ENCODE measurements around the gene SCO2. TPM values are rescaled to one million over a fixed set of nuclear protein-coding genes. Genes with fewer than 3 reads are reported as not detected.

The SCO2 gene
- total and polyA plus RNA-seq, 2 of the 4 experiments (the other 2 are of a cell fraction) = 1.3 to 1.9 TPM

- Histone ChIP-seq H2BK15ac (ENCODE audit: low read depth, low read length) (no peak within 1 kb of the TSS), H3K56ac (ENCODE audit: extremely low read depth, insufficient read depth, low read length) (no peak within 1 kb of the TSS), H3K4me1 (ENCODE audit: control insufficient read depth, insufficient read depth, low read length) (peaks cover 21% of the 10 kb centered on the region), H3K18ac (ENCODE audit: low read depth, low read length) (no peak within 1 kb of the TSS), H4K20me1 (ENCODE audit: insufficient read depth, low read length) (peaks cover 43% of the 10 kb centered on the region), H2BK20ac (ENCODE audit: low read depth, low read length) (no peak within 1 kb of the TSS), H4K5ac (ENCODE audit: low read depth, low read length) (no peak within 1 kb of the TSS), H4K91ac (ENCODE audit: insufficient read depth, low read depth, low read length) (peak within 1 kb of the TSS; percentile 58; the same call in 1 of the 2 replicates), H4K8ac (ENCODE audit: low read depth in 2 of 2, low read length in 2 of 2) (peak within 1 kb of the TSS; percentile 59 to 72; a peak in 3 of 4 replicates), H3K4ac (ENCODE audit: low read depth, low read length) (peak within 1 kb of the TSS; percentile 2), H2AK5ac (ENCODE audit: low read depth, low read length) (peak within 1 kb of the TSS; percentile 29), H3K14ac (replicated peaks; ENCODE audit: low read depth, low read length) (peak within 1 kb of the TSS; percentile 17), H3K79me1 (ENCODE audit: low read depth in 1 of 2, low read length in 2 of 2) (peaks cover 13 to 42% of the 10 kb centered on the region in 2 experiments; a peak in 3 of 4 replicates), H3K36me3 (ENCODE audit: control insufficient read depth, insufficient read depth, low read length) (peaks cover 2% of the 10 kb centered on the region; the same call in 1 of the 2 replicates), H3K4me2 (ENCODE audit: low read depth, low read length) (peak within 1 kb of the TSS; percentile 91), H3K4me3 (ENCODE audit: insufficient read depth, low read depth, low read length) (peak within 1 kb of the TSS; percentile 87), H3K27me3 (ENCODE audit: control insufficient read depth, insufficient read depth, low read length) (peaks cover 9% of the 10 kb centered on the region), H3K9ac (ENCODE audit: low read depth, low read length) (peak within 1 kb of the TSS; percentile 54), H3K23ac (ENCODE audit: low read depth, low read length) (peak within 1 kb of the TSS; percentile 40; the same call in 1 of the 2 replicates), H3K9me3 (ENCODE audit: control insufficient read depth, insufficient read depth, low read length) (no peaks in the 10 kb centered on the region), H2AK9ac (replicated peaks; ENCODE audit: low read depth, low read length, poor library complexity) (peak within 1 kb of the TSS; percentile 78), H3K27ac (ENCODE audit: insufficient read depth, low read length) (peak within 1 kb of the TSS; percentile 53), H2AFZ (replicated peaks; ENCODE audit: low read length, poor library complexity) (peak within 1 kb of the TSS; percentile 96), H2BK120ac (ENCODE audit: low read depth, low read length) (no peak within 1 kb of the TSS; the same call in 1 of the 2 replicates), H3K9me1 (ENCODE audit: insufficient read depth, low read length) (peaks cover 20% of the 10 kb centered on the region), H2BK5ac (ENCODE audit: low read depth, low read length, poor library complexity, severe bottlenecking) (peak within 1 kb of the TSS; percentile 29)
- WGBS, 2 experiments (ENCODE audit: extremely low coverage in 2 of 2, insufficient read length in 1 of 2) = 1% methylated on average over 30 of the region's 97 CpGs; no CpG with 5 or more reads in 1 of the 2 experiments
- DNase-seq (peak; percentile 84), ATAC-seq (ENCODE audit: low read depth) (peak; percentile 96)
- intact Hi-C loops (cut with micrococcal nuclease) (loop anchor here (1.0 kb wide), 1 partner anchor 23 kb away; no protein-coding TSS in a partner anchor), dilution Hi-C loops (cut with HindIII; ENCODE audit: low sequenced_read_pairs, unreplicated experiment) (no loop called here), in situ Hi-C loops (cut with MboI; ENCODE audit: low sequenced_read_pairs) (no loop called here)
- ChIA-PET POLR2A (ENCODE audit: unreplicated experiment) (no interaction called here), CTCF (interaction anchor here (0.6 kb wide), 1 partner anchor 27 kb away, joined by 3 read pairs; no protein-coding TSS in a partner anchor)
- TF ChIP-seq MAZ (IDR thresholded peaks at IDR 0.05; ENCODE audit: borderline replicate concordance, low read depth, low read length) (peak; percentile 88; the same call in 1 of the 2 replicates), FOS (IDR thresholded peaks at IDR 0.05; ENCODE audit: low read depth, low read length) (no peak), NFE2L2 (IDR thresholded peaks at IDR 0.05; ENCODE audit: low read depth, low read length) (no peak), POLR2A (IDR thresholded peaks at IDR 0.05; ENCODE audit: low read depth, low read length) (0 out of 2 replicates have a peak, but pooled peaks have one; percentile 26), SMC3 (IDR thresholded peaks at IDR 0.05; ENCODE audit: low read depth, low read length) (no peak), BHLHE40 (IDR thresholded peaks at IDR 0.05; ENCODE audit: low read depth, low read length) (no peak), CHD1 (IDR thresholded peaks at IDR 0.05; ENCODE audit: low read depth, low read length) (no peak)
- no TSS peak for BruUV-seq (replicated peaks)
Observed at GRCh38 chr22:50474710-50475651, 50.4 kb downstream of the SCO2 start, which contains the start of gene SBF1. TSS of gene SBF1 (minus strand) at chr22:50475035. CDS start at chr22:50474840, 195 bp downstream.
